IMR-90 (cell line): Measurements from ENCODE around the gene GNG11. TPM values are rescaled to one million over a fixed set of nuclear protein-coding genes. Genes with fewer than 3 reads are reported as not detected.

Experiments
- ATAC-seq: fragments of 200-7000 bp; cut with Tn5 transposase; 2 replicates; pipeline ENCODE4 v1.9.1; 2020; ENCODE audit warnings: low read depth, mild to moderate bottlenecking, moderate library complexity
- BruUV-seq: library from RNA; stranded (reverse); fragments of 400-500 nt; replicated peaks from 2 replicates; lab custom pipeline; 2021; lab: Mats Ljungman, UMichigan
- CTCF ChIA-PET: fragments of 300-600 bp; formaldehyde crosslinking; extraction: SDS; loops from one replicate; lab custom pipeline; 2021; ENCODE audit warnings: antibody characterized with exemption; lab: Yijun Ruan, JAX
- POLR2A ChIA-PET: fragments of 300-600 bp; sonication (Branson Sonifier 250); formaldehyde crosslinking; loops from one replicate; lab custom pipeline; 2022; ENCODE audit warnings: antibody characterized with exemption; ENCODE audit not compliant: unreplicated experiment; lab: Charles Lee
- DNase-seq: peaks from one replicate; pipeline ENCODE4 v3.0.0; 2013
- H2AFZ ChIP-seq: replicated peaks from 2 replicates; pipeline ENCODE3; 2013; ENCODE audit warnings: low read length, mild to moderate bottlenecking; ENCODE audit not compliant: poor library complexity
- H2AK5ac ChIP-seq: 2 replicates; pipeline ENCODE4 v1.6.1; 2013; ENCODE audit warnings: low read depth, low read length, inconsistent platforms
- H2AK9ac ChIP-seq: replicated peaks from 2 replicates; pipeline ENCODE3; 2013; ENCODE audit warnings: mild to moderate bottlenecking, low read depth, low read length, moderate library complexity; ENCODE audit not compliant: poor library complexity
- H2BK120ac ChIP-seq: 2 replicates; pipeline ENCODE4 v1.6.1; 2013; ENCODE audit warnings: low read depth, low read length, inconsistent platforms
- H2BK15ac ChIP-seq: 3 replicates; pipeline ENCODE4 v1.6.1; 2013; ENCODE audit warnings: low read depth, low read length, inconsistent platforms
- H2BK20ac ChIP-seq: 2 replicates; pipeline ENCODE4 v1.6.1; 2013; ENCODE audit warnings: low read depth, mild to moderate bottlenecking, inconsistent platforms, low read length, moderate library complexity
- H2BK5ac ChIP-seq: 2 replicates; pipeline ENCODE4 v1.6.1; 2013; ENCODE audit warnings: mild to moderate bottlenecking, low read depth, low read length, inconsistent platforms; ENCODE audit not compliant: poor library complexity, severe bottlenecking
- H3K14ac ChIP-seq: replicated peaks from 2 replicates; pipeline ENCODE4 v1.6.1; 2013; ENCODE audit warnings: low read depth, low read length, inconsistent platforms
- H3K18ac ChIP-seq: 2 replicates; pipeline ENCODE4 v1.6.1; 2013; ENCODE audit warnings: low read depth, low read length, control low read depth
- H3K23ac ChIP-seq: 2 replicates; pipeline ENCODE4 v1.6.1; 2013; ENCODE audit warnings: low read depth, low read length, inconsistent platforms
- H3K27ac ChIP-seq: 2 replicates; pipeline ENCODE4 v1.5.1; 2013; ENCODE audit warnings: mild to moderate bottlenecking, control low read depth, low read length; ENCODE audit not compliant: insufficient read depth
- H3K27me3 ChIP-seq: 2 replicates; pipeline ENCODE4 v1.6.1; 2013; ENCODE audit warnings: low read length; ENCODE audit not compliant: control insufficient read depth, insufficient read depth
- H3K36me3 ChIP-seq: 2 replicates; pipeline ENCODE4 v1.6.1; 2013; ENCODE audit warnings: low read length, mixed read lengths; ENCODE audit not compliant: control insufficient read depth, insufficient read depth
- H3K4ac ChIP-seq: 2 replicates; pipeline ENCODE4 v1.6.1; 2013; ENCODE audit warnings: low read depth, low read length, inconsistent platforms
- H3K4me1 ChIP-seq: 2 replicates; pipeline ENCODE4 v1.6.1; 2013; ENCODE audit warnings: low read length, mixed read lengths; ENCODE audit not compliant: control insufficient read depth, insufficient read depth
- H3K4me2 ChIP-seq: 2 replicates; pipeline ENCODE4 v1.6.1; 2013; ENCODE audit warnings: low read depth, mild to moderate bottlenecking, control low read depth, low read length, moderate library complexity
- H3K4me3 ChIP-seq: 2 replicates; pipeline ENCODE4 v1.5.1; 2013; ENCODE audit warnings: low read depth, mild to moderate bottlenecking, control low read depth, low read length, moderate library complexity; ENCODE audit not compliant: insufficient read depth
- H3K56ac ChIP-seq: 2 replicates; pipeline ENCODE4 v1.6.1; 2013; ENCODE audit warnings: low read length, inconsistent platforms; ENCODE audit not compliant: insufficient read depth; ENCODE audit errors: extremely low read depth
- H3K79me1 ChIP-seq, 2 experiments: 2 replicates each; pipeline ENCODE4 v1.6.1; 2013; ENCODE audit warnings: low read length in 2 of 2, inconsistent platforms in 1 of 2, low read depth in 1 of 2
- H3K9ac ChIP-seq: 2 replicates; pipeline ENCODE4 v1.6.1; 2013; ENCODE audit warnings: low read depth, low read length, control low read depth
- H3K9me1 ChIP-seq: 2 replicates; pipeline ENCODE4 v1.6.1; 2013; ENCODE audit warnings: low read length, inconsistent platforms; ENCODE audit not compliant: insufficient read depth
- H3K9me3 ChIP-seq: 2 replicates; pipeline ENCODE4 v1.6.1; 2013; ENCODE audit warnings: low read length; ENCODE audit not compliant: control insufficient read depth, insufficient read depth
- H4K20me1 ChIP-seq: 2 replicates; pipeline ENCODE4 v1.6.1; 2013; ENCODE audit warnings: low read length, inconsistent platforms; ENCODE audit not compliant: insufficient read depth
- H4K5ac ChIP-seq: 2 replicates; pipeline ENCODE4 v1.6.1; 2013; ENCODE audit warnings: mild to moderate bottlenecking, low read depth, low read length, control low read depth
- H4K8ac ChIP-seq, 2 experiments: 2 replicates each; pipeline ENCODE4 v1.6.1; 2013; ENCODE audit warnings: low read depth in 2 of 2, low read length in 2 of 2, control low read depth in 1 of 2, inconsistent platforms in 1 of 2
- H4K91ac ChIP-seq: 2 replicates; pipeline ENCODE4 v1.6.1; 2013; ENCODE audit warnings: low read depth, low read length, inconsistent platforms; ENCODE audit not compliant: insufficient read depth
- BHLHE40 ChIP-seq: fragments of 150-350 bp; IDR thresholded peaks from 2 replicates; pipeline ENCODE4 v1.6.1; 2016; ENCODE audit warnings: mild to moderate bottlenecking, low read depth, low read length
- CEBPB ChIP-seq: IDR thresholded peaks from 2 replicates; pipeline ENCODE4 v1.6.1; 2012; ENCODE audit warnings: low read depth, low read length, improper control_type of control experiment
- CTCF ChIP-seq: conservative IDR thresholded peaks from 2 replicates; pipeline ENCODE4 v1.5.1; 2012; ENCODE audit warnings: mild to moderate bottlenecking, low read depth, low read length, improper control_type of control experiment
- ELK1 ChIP-seq: fragments of 150-350 bp; IDR thresholded peaks from 2 replicates; pipeline ENCODE4 v1.6.1; 2016; ENCODE audit warnings: low read depth, mild to moderate bottlenecking, low read length, moderate library complexity, borderline replicate concordance
- FOS ChIP-seq: fragments of 150-350 bp; IDR thresholded peaks from 2 replicates; pipeline ENCODE4 v1.6.1; 2016; ENCODE audit warnings: low read depth, low read length
- MAFK ChIP-seq: IDR thresholded peaks from 2 replicates; pipeline ENCODE4 v1.6.1; 2012; ENCODE audit warnings: low read depth, low read length, improper control_type of control experiment
- MAZ ChIP-seq: IDR thresholded peaks from 2 replicates; pipeline ENCODE4 v1.6.1; 2012; ENCODE audit warnings: low read depth, mild to moderate bottlenecking, low read length, improper control_type of control experiment, moderate library complexity, borderline replicate concordance
- MXI1 ChIP-seq: IDR thresholded peaks from 2 replicates; pipeline ENCODE4 v1.6.1; 2012; ENCODE audit warnings: low read depth, mild to moderate bottlenecking, low read length, moderate library complexity, borderline replicate concordance
- NFE2L2 ChIP-seq: fragments of 150-350 bp; IDR thresholded peaks from 2 replicates; pipeline ENCODE4 v1.6.1; 2016; ENCODE audit warnings: low read depth, mild to moderate bottlenecking, low read length
- POLR2A ChIP-seq: IDR thresholded peaks from 2 replicates; pipeline ENCODE4 v1.6.1; 2012; ENCODE audit warnings: mild to moderate bottlenecking, low read depth, low read length
- RAD21 ChIP-seq: IDR thresholded peaks from 2 replicates; pipeline ENCODE4 v1.6.1; 2012; ENCODE audit warnings: low read length, improper control_type of control experiment
- RCOR1 ChIP-seq: IDR thresholded peaks from 2 replicates; pipeline ENCODE4 v1.6.1; 2012; ENCODE audit warnings: mild to moderate bottlenecking, low read length, improper control_type of control experiment; ENCODE audit not compliant: insufficient replicate concordance
- RFX5 ChIP-seq: IDR thresholded peaks from 2 replicates; pipeline ENCODE4 v1.8.0; 2012; ENCODE audit warnings: low read depth, mild to moderate bottlenecking, low read length, moderate library complexity
- SMC3 ChIP-seq: fragments of 150-350 bp; IDR thresholded peaks from 2 replicates; pipeline ENCODE4 v1.6.1; 2016; ENCODE audit warnings: low read depth, mild to moderate bottlenecking, antibody characterized with exemption, low read length, moderate library complexity
- WGBS, 2 experiments: methylation state at CpG; one replicate each; pipeline versions ENCODE4 v1.1.5 to v1.1.7; 2013; ENCODE audit warnings: missing lambda C conversion rate in 2 of 2; ENCODE audit not compliant: insufficient read length in 1 of 2; ENCODE audit errors: extremely low coverage in 2 of 2; 5-methylcytosine and 5-hydroxymethylcytosine counted together
- dilution Hi-C: fragments of 300-500 bp; cut with HindIII; formaldehyde crosslinking; loops from one replicate; pipeline ENCODE4 v1.14.3; 2018; ENCODE audit warnings: low sequenced_read_pairs; ENCODE audit not compliant: unreplicated experiment
- in situ Hi-C: fragments of 300-500 bp; cut with MboI; formaldehyde crosslinking; loops from 3 replicates; pipeline ENCODE4 v1.14.3; 2019; ENCODE audit warnings: low sequenced_read_pairs, inconsistent platforms, mixed read lengths
- intact Hi-C: fragments of 100-400 bp; cut with micrococcal nuclease; formaldehyde crosslinking; loops from 2 replicates; pipeline ENCODE4 v1.10.0; 2022
- polyA plus RNA-seq, 3 experiments: library from polyadenylated mRNA; depleted of rRNA; stranded (reverse); fragments of >200 nt; gene quantifications; 2 replicates each; pipeline ENCODE4 v1.2.3, GENCODE V29; 2012; ENCODE audit warnings: low replicate concordance in 1 of 3
- total RNA-seq: library from RNA; depleted of rRNA; stranded (reverse); fragments of >200 nt; gene quantifications from 2 replicates; pipeline ENCODE4 v1.2.3, GENCODE V29; 2012
- TF ChIP-seq, protein P1 (sequence below): fragments of 150-350 bp; IDR thresholded peaks from 2 replicates; pipeline ENCODE4 v1.6.1; 2017; ENCODE audit warnings: mild to moderate bottlenecking, antibody characterized with exemption, low read length, low read depth

GNG11 gene
- total and polyA plus RNA-seq, 2 of the 4 experiments (the other 2 are of a cell fraction) = 6.1 to 10.5 TPM

- Histone ChIP-seq H3K27ac (no peak overlapping the region), H2BK15ac (peak overlapping the region; percentile 97), H2BK120ac (peak overlapping the region; percentile 80), H3K56ac (peak overlapping the region; percentile 23; the same call in 1 of the 2 replicates), H3K4me1 (peaks cover 25% of the 10 kb centered on the region), H4K8ac (peak overlapping the region; percentile 49 to 57; a peak in 3 of 4 replicates), H3K36me3 (no peaks in the 10 kb centered on the region), H4K20me1 (no peaks in the 10 kb centered on the region), H3K14ac (peak overlapping the region; percentile 89), H4K91ac (peak overlapping the region; percentile 92), H3K27me3 (no peaks in the 10 kb centered on the region), H3K79me1 (no peaks in the 10 kb centered on the region), H2AK5ac (peak overlapping the region; percentile 94), H3K23ac (peak overlapping the region; percentile 83), H2BK20ac (peak overlapping the region; percentile 86), H3K18ac (peak overlapping the region; percentile 99), H3K9me1 (peaks cover 10% of the 10 kb centered on the region), H2AFZ (no peak overlapping the region), H3K4ac (peak overlapping the region; percentile 94), H2BK5ac (peak overlapping the region; percentile 84), H3K4me2 (no peak overlapping the region), H3K9ac (no peak overlapping the region), H4K5ac (peak overlapping the region; percentile 66; the same call in 1 of the 2 replicates), H2AK9ac (no peak overlapping the region), H3K9me3 (no peaks in the 10 kb centered on the region), H3K4me3 (no peak overlapping the region)
- DNase-seq (no peak), ATAC-seq (no peak)
- BruUV-seq = no TSS peak
- dilution Hi-C loops (no loop called here), in situ Hi-C loops (no loop called here), intact Hi-C loops (no loop called here)
- 75% methylated on average over 1 of the region's 4 CpGs; no CpG with 5 or more reads in 1 of the 2 experiments for WGBS, 2 experiments
- ChIA-PET POLR2A (no interaction called here), CTCF (interaction anchor here (0.6 to 1.1 kb wide), 2 partner anchors 8 to 96 kb away, joined by 3 read pairs; no protein-coding TSS in a partner anchor)
- no peak for TF ChIP-seq CEBPB
- TF ChIP-seq CTCF = no peak
- no peak for TF ChIP-seq MXI1
- TF ChIP-seq SMC3 = no peak
- no peak for TF ChIP-seq BHLHE40
- no peak for TF ChIP-seq RFX5
- TF ChIP-seq, protein P1, sequence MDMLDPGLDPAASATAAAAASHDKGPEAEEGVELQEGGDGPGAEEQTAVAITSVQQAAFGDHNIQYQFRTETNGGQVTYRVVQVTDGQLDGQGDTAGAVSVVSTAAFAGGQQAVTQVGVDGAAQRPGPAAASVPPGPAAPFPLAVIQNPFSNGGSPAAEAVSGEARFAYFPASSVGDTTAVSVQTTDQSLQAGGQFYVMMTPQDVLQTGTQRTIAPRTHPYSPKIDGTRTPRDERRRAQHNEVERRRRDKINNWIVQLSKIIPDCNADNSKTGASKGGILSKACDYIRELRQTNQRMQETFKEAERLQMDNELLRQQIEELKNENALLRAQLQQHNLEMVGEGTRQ = no peak
- no peak for TF ChIP-seq ELK1
- TF ChIP-seq RAD21 = no peak
- no peak for TF ChIP-seq POLR2A
- no peak for TF ChIP-seq MAZ
- TF ChIP-seq FOS = no peak
- no peak for TF ChIP-seq RCOR1
- no peak for TF ChIP-seq MAFK
- no peak for TF ChIP-seq NFE2L2
Measured at GRCh38 chr7:93943816-93944540, 22.4 kb downstream of the GNG11 start.
